Activated T-cell treated with anti-CD3 and anti-CD28 coated beads, Interleukin-2, amount 50 U/mL, for 1 hour (primary cell): Measurements from ENCODE around the gene H1-8.
"Not testable (repeated sequence)": the region's sequence is repeated elsewhere in the genome, so short reads cannot be mapped to it uniquely, and the experiment has no call there.

Source experiments
- DNase-seq: peaks from one replicate; pipeline ENCODE4 v3.0.0-alpha.2; 2020

Gene H1-8

DNA sequence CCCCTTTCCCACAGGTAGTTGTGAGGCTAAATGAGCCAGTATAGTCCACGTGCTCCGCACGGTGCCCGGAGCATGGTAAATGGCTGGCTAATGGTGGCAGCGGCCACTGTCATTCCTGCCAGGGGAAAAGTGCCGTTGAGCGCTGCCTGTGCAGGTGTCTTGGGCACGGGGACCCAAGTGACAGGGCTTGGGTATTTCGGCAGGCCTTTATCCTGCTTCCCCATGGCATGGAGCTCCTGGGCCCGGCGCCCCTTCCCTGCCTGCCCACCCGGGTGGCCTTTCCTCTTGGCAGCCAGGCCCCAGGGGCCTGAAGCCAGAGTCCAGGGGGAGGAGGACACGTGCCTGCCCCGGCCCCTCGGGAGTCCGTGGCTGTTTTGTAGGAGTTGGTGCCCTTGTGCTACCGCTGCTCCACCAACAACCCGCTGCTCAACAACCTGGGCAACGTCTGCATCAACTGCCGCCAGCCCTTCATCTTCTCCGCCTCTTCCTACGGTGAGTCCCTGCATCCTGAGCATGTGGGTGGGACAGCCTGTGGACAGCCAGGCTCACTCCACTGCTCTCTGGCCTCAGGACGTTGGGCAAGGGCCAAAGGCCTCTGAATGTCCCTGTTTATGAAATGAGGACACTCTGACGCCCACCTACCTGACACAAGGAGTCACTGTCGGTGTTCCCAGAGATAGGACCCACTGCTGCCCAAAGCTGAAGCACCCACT, 27.7 kb upstream of the H1-8 start:
- not testable (repeated sequence) for DNase-seq

DNA sequence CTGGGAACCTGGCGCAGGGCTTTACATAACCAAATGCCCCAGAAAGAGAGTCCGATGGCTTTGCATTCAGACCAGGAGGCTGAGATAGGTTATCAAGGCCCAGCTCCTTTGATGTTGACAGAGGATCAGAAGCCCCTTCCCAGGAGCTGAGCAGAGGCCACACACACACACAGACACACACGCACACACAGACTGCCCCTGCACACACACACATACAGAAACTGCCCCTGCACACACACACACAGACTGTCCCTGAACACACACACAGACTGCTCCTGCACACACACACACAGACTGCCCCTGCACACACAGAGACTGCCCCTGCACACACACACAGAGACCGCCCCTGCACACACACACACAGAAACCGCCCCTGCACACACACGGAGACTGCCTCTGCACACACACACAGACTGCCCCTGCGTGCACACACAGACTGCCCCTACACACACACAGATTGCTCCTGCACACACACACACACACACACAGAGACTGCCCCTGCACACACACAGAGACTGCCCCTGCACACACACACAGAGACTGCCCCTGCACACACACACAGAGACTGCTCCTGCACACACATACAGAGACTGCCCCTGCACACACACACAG, 27.0 kb upstream of the H1-8 start:
- not testable (repeated sequence) for DNase-seq

DNA sequence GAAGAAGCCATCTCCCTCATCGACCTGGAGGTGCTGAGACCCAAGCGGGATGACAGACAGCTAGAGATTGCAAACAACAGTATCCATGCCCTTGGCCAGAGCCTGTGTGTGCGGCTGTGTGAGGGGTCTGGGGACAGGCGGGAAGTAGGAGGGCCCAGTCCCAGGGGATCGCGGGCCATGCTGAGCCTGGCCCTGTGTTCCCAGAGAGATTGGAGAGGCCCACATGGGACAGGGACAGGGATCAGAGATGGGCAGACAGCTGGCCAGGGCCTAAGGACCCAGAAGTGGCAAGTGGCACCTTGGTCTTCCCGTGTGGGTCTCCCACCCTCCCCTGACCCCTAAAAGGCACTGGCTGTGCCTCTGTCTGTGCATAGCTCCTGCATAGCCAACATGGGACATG, 25.5 kb upstream of the H1-8 start:
- DNase-seq: no peak

DNA sequence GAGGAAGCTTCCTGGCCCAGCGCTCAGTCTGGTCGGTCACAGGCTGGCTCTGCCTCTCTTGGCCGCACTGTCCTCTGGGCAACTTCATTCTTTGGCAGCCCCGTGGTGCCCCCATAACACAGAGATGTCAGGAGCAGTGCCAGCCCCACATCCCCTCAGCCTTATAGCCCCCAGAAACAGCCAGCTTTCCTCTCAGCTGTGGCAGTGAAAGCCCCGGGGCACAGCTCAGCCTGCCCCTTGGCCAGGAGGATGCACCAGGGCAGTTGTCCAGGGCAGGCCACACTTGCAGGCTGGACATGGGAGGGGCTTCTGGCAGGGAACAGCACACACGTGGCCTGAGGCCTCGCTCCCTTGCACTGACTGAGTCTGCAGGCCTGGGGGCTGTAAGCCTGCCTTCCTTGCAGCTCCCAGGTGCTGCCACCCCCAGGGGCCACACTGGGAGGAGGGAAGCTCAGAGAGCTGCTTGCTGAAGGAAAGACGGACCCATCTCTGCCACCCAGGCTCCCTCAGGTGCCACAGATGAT, 24.9 kb upstream of the H1-8 start:
- no peak for DNase-seq

GRCh38 chr3:129518581-129518980, 24.4 kb upstream of the H1-8 start:
- DNase-seq: no peak

- DNase-seq: no peak
Observed at GRCh38 chr3:129519449-129519848, 23.5 kb upstream of the H1-8 start.

- no peak for DNase-seq
Observed at GRCh38 chr3:129519896-129520715, 22.9 kb upstream of the H1-8 start.

GRCh38 chr3:129520960-129521359, 22.0 kb upstream of the H1-8 start:
- DNase-seq: no peak

GRCh38 chr3:129521611-129522010, 21.4 kb upstream of the H1-8 start:
- DNase-seq: no peak

GRCh38 chr3:129522953-129523352, 20.0 kb upstream of the H1-8 start:
- no peak for DNase-seq

DNA sequence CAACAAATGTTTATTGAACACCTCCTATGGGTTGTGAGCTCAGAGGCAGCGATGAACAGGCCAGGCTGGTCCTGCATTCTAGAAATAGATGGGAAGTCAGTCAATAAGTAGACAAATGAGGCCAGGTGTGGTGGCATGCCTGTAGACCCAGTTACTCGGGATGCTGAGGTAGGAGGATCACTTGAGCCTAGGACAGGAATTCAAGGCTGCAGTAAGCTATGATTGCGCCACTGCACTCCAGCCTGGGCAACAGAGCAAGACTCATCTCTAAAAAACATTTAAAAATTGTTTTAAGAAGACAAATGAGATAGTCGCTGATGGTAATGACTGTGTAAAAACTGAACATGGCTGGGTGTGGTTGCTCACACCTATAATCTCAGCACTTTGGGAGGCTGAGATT, 18.9 kb upstream of the H1-8 start:
- DNase-seq: no peak

- DNase-seq: no peak
Observed at GRCh38 chr3:129525341-129525968, 17.5 kb upstream of the H1-8 start.

DNA sequence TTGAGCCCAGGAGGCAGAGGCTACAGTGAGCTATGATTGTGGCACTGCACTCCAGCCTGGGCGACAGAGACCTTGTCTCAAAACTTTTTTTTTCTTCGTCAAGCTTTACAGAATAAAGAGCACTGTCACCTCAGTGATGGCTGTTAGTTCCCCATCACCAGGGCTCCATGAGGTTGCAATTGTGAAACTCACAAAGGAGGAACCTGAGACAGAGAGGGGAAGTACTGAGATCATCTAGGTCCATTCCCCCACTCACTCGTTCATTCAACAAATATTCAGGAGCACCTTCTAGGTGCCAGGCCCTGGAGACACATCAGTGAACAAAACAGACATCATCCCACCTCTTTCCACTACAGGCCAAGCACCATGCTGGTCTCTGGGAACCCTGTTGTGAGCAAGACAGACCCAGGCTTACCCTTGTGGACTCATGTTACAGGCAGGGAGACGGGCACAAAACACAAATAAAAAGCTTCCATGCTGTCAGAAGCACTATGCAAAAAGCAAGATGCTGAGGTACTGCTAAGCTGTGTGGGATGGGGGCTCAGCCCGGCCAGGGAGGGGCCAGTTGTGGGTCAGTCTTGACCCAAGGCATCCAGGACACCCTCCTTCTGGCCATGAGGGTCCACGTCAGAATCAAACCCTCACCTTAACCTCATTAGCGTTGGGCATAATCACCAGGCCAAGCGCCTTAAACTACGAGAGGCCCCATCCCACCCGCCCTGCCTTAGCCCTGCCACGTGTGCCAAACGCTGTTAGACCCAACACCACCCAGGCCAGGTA, 16.7 kb upstream of the H1-8 start:
- DNase-seq: no peak

DNA sequence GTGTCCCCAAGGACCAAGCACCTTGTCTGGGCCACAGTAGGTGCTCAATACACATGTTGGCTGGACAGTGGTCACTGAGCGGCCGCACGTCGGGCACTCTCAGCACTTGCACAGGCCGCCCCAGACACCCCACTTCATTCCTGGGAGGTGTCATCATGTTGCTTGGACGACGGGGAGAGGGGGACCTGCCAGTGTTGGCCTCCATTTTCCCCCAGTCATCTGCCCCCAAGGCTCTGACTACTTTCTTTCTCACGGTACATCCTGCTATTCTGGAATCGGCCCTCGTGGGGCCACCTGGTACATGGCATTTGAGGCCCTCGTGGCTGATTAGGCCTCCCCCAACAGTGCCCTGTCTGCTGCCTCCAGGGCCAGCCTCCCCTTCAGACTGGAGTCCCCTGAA, 15.7 kb upstream of the H1-8 start:
- no peak for DNase-seq

GRCh38 chr3:129528589-129529100, 14.3 kb upstream of the H1-8 start, which contains the start of gene RHO:
Gene RHO, plus strand, starts transcription at chr3:129528639. Its CDS starts 95 bp downstream, at chr3:129528734.
- no peak for DNase-seq

DNA sequence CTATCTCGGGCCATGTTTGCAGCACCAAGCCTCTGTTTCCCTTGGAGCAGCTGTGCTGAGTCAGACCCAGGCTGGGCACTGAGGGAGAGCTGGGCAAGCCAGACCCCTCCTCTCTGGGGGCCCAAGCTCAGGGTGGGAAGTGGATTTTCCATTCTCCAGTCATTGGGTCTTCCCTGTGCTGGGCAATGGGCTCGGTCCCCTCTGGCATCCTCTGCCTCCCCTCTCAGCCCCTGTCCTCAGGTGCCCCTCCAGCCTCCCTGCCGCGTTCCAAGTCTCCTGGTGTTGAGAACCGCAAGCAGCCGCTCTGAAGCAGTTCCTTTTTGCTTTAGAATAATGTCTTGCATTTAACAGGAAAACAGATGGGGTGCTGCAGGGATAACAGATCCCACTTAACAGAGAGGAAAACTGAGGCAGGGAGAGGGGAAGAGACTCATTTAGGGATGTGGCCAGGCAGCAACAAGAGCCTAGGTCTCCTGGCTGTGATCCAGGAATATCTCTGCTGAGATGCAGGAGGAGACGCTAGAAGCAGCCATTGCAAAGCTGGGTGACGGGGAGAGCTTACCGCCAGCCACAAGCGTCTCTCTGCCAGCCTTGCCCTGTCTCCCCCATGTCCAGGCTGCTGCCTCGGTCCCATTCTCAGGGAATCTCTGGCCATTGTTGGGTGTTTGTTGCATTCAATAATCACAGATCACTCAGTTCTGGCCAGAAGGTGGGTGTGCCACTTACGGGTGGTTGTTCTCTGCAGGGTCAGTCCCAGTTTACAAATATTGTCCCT, 13.4 kb upstream of the H1-8 start:
- DNase-seq: no peak

DNA sequence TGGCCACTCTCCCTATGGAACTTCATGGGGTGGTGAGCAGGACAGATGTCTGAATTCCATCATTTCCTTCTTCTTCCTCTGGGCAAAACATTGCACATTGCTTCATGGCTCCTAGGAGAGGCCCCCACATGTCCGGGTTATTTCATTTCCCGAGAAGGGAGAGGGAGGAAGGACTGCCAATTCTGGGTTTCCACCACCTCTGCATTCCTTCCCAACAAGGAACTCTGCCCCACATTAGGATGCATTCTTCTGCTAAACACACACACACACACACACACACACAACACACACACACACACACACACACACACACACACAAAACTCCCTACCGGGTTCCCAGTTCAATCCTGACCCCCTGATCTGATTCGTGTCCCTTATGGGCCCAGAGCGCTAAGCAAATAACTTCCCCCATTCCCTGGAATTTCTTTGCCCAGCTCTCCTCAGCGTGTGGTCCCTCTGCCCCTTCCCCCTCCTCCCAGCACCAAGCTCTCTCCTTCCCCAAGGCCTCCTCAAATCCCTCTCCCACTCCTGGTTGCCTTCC, 12.7 kb upstream of the H1-8 start:
- DNase-seq: no peak

DNA sequence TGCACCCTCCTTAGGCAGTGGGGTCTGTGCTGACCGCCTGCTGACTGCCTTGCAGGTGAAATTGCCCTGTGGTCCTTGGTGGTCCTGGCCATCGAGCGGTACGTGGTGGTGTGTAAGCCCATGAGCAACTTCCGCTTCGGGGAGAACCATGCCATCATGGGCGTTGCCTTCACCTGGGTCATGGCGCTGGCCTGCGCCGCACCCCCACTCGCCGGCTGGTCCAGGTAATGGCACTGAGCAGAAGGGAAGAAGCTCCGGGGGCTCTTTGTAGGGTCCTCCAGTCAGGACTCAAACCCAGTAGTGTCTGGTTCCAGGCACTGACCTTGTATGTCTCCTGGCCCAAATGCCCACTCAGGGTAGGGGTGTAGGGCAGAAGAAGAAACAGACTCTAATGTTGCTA, 12.2 kb upstream of the H1-8 start:
- DNase-seq: no peak

GRCh38 chr3:129531699-129532098, 11.3 kb upstream of the H1-8 start:
- DNase-seq: no peak

DNA sequence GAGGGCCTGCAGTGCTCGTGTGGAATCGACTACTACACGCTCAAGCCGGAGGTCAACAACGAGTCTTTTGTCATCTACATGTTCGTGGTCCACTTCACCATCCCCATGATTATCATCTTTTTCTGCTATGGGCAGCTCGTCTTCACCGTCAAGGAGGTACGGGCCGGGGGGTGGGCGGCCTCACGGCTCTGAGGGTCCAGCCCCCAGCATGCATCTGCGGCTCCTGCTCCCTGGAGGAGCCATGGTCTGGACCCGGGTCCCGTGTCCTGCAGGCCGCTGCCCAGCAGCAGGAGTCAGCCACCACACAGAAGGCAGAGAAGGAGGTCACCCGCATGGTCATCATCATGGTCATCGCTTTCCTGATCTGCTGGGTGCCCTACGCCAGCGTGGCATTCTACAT, 10.7 kb upstream of the H1-8 start:
- DNase-seq: no peak

DNA sequence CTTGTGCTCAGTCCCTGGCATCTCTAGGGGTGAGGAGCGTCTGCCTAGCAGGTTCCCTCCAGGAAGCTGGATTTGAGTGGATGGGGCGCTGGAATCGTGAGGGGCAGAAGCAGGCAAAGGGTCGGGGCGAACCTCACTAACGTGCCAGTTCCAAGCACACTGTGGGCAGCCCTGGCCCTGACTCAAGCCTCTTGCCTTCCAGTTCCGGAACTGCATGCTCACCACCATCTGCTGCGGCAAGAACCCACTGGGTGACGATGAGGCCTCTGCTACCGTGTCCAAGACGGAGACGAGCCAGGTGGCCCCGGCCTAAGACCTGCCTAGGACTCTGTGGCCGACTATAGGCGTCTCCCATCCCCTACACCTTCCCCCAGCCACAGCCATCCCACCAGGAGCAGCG, 9.6 kb upstream of the H1-8 start:
- DNase-seq: no peak
